ENCODE data around the gene HDAC4.

Gene HDAC4

DNA sequence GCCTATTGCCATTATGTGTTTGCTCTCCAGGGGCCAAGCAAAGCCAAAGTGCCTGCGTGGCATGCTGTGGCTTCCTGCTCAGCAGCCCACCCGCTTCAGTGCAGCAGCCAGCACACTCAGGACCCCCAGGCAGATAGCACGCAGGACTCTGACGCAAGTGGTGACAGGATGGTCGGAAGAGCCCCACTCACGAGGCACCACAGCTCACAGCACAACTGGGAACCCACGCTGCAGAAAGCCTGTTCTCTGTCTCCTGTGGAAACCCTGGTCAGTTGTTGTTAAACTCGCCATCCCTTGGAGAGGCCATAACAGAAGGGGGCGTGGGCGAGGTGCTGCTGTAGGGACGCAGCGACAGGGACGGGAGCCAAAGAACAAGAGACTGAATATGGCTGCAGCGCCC is 76.4 kb downstream of the HDAC4 start:
- no peak for DNase-seq
- Histone ChIP-seq H3K27ac (no peak overlapping the region), H3K27me3 (replicated peaks) (no peaks in the 10 kb centered on the region), H3K4me3 (ENCODE audit: low read depth, low read length) (no peak overlapping the region), H3K36me3 (replicated peaks) (no peaks in the 10 kb centered on the region)
- TF ChIP-seq, protein P1, sequence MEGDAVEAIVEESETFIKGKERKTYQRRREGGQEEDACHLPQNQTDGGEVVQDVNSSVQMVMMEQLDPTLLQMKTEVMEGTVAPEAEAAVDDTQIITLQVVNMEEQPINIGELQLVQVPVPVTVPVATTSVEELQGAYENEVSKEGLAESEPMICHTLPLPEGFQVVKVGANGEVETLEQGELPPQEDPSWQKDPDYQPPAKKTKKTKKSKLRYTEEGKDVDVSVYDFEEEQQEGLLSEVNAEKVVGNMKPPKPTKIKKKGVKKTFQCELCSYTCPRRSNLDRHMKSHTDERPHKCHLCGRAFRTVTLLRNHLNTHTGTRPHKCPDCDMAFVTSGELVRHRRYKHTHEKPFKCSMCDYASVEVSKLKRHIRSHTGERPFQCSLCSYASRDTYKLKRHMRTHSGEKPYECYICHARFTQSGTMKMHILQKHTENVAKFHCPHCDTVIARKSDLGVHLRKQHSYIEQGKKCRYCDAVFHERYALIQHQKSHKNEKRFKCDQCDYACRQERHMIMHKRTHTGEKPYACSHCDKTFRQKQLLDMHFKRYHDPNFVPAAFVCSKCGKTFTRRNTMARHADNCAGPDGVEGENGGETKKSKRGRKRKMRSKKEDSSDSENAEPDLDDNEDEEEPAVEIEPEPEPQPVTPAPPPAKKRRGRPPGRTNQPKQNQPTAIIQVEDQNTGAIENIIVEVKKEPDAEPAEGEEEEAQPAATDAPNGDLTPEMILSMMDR (IDR thresholded peaks at IDR 0.05; ENCODE audit: low read depth, low read length, missing control alignments), result no peak
- in situ Hi-C loops (cut with HindIII; ENCODE audit: low pct_ligation_motif_present, low sequenced_read_pairs), result no loop called here

GRCh38 chr2:239323447-239323846 is 77.4 kb downstream of the HDAC4 start:
- in situ Hi-C loops (cut with HindIII; ENCODE audit: low pct_ligation_motif_present, low sequenced_read_pairs), result no loop called here
- TF ChIP-seq, protein P1 (IDR thresholded peaks at IDR 0.05; ENCODE audit: low read depth, low read length, missing control alignments), result no peak

GRCh38 chr2:239322416-239323086 is 78.3 kb downstream of the HDAC4 start:
- H3K4me3 ChIP-seq (ENCODE audit: low read depth, low read length), result no peak overlapping the region
- H3K27me3 ChIP-seq (replicated peaks), result no peaks in the 10 kb centered on the region
- TF ChIP-seq, protein P1 (IDR thresholded peaks at IDR 0.05; ENCODE audit: low read depth, low read length, missing control alignments), result no peak
- no peaks in the 10 kb centered on the region for H3K36me3 ChIP-seq (replicated peaks)
- in situ Hi-C loops (cut with HindIII; ENCODE audit: low pct_ligation_motif_present, low sequenced_read_pairs), result no loop called here
- peak; percentile 45 for DNase-seq
- H3K27ac ChIP-seq, result no peak overlapping the region

More at GRCh38 chr2:239323447-239323846, 77.4 kb downstream of the HDAC4 start:
- Histone ChIP-seq H3K36me3 (replicated peaks) (no peaks in the 10 kb centered on the region), H3K27me3 (replicated peaks) (no peaks in the 10 kb centered on the region), H3K4me3 (ENCODE audit: low read depth, low read length) (no peak overlapping the region), H3K27ac (no peak overlapping the region)
- DNase-seq, result no peak

- in situ Hi-C loops (cut with HindIII; ENCODE audit: low pct_ligation_motif_present, low sequenced_read_pairs), result no loop called here
- no peak for DNase-seq
- no peak overlapping the region for H3K27ac ChIP-seq
These were observed 79.0 kb downstream of the HDAC4 start for GRCh38 chr2:239321596-239322415.

DNA sequence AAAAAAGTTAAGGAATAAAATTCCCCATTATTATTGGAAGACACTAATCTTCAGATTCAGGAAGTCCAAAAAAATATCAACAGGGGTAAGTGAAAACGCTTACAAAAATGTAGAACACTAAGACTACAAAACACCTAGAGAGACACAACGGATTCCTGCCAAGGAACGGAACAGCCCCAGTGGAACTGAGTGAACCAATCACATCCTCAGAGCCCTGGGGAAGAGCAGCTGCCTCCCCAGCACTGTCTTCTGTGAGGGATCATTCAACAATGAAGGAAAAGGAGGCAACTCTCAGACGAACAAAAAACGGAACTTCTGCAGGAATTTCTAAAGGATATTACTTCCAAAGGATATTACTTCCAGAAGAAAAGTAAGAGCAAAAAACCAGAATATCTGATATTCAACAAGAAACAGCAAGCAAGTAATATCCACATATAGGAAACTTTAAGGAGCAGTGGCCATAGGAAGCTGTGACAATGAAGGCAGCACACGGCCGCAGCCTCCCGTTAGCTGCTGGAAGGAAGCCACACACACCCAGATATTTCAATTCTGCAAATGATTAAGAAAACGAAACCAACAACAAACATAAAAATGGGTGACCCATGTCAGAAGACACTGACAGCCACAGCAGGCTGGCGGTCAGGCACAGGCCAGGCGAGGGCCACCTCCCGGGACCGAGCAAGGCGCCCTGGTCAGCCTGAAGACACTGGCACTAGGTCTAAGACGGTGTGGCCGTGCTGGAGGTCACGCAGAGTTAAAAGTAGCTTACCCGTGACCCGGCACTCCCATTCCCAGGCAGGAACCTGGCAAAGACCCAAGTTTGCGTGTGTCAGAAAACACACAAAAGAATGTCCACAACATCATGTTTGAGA is 81.8 kb downstream of the HDAC4 start:
- no peaks in the 10 kb centered on the region for H3K36me3 ChIP-seq (replicated peaks)
- H3K27me3 ChIP-seq (replicated peaks), result no peaks in the 10 kb centered on the region
- H3K27ac ChIP-seq, result no peak overlapping the region
- TF ChIP-seq, protein P1 (IDR thresholded peaks at IDR 0.05; ENCODE audit: low read depth, low read length, missing control alignments), result no peak
- DNase-seq, result peak; percentile 41
- peak overlapping the region; percentile 45 for H3K4me3 ChIP-seq (ENCODE audit: low read depth, low read length)
- in situ Hi-C loops (cut with HindIII; ENCODE audit: low pct_ligation_motif_present, low sequenced_read_pairs), result no loop called here

More at GRCh38 chr2:239321596-239322415, 79.0 kb downstream of the HDAC4 start:
- Histone ChIP-seq H3K27me3 (replicated peaks) (no peaks in the 10 kb centered on the region), H3K36me3 (replicated peaks) (no peaks in the 10 kb centered on the region), H3K4me3 (ENCODE audit: low read depth, low read length) (no peak overlapping the region)
- TF ChIP-seq, protein P1 (IDR thresholded peaks at IDR 0.05; ENCODE audit: low read depth, low read length, missing control alignments), result no peak
